H1 (cell line): ENCODE data around the gene TOP2A. TPM values are rescaled to one million over a fixed set of nuclear protein-coding genes. Genes with fewer than 3 reads are reported as not detected.

Experiments used
- BCL11A ChIP-seq, 2 experiments: IDR thresholded peaks; one replicate each; pipeline ENCODE4 v1.6.1; 2011; ENCODE audit warnings: low read depth in 2 of 2, low read length in 2 of 2, mild to moderate bottlenecking in 2 of 2
- CHD1 ChIP-seq: IDR thresholded peaks from 2 replicates; pipeline ENCODE4 v1.6.1; 2012; ENCODE audit warnings: low read depth, low read length, improper control_type of control experiment
- CTBP2 ChIP-seq: IDR thresholded peaks from 2 replicates; pipeline ENCODE4 v1.7.0; 2011; ENCODE audit warnings: borderline replicate concordance, mild to moderate bottlenecking, moderate library complexity, mixed read lengths, low read length; ENCODE audit not compliant: insufficient read depth, insufficient read length
- KDM4A ChIP-seq: IDR thresholded peaks from one replicate; pipeline ENCODE4 v1.7.1; 2012; ENCODE audit warnings: low read depth, mild to moderate bottlenecking, moderate library complexity, low read length, inconsistent platforms; ENCODE audit not compliant: severe bottlenecking
- PHF8 ChIP-seq: fragments of 200-600 bp; sonication (generic); conservative IDR thresholded peaks from 2 replicates; pipeline ENCODE4 v1.7.1; 2012; ENCODE audit warnings: low read depth, mild to moderate bottlenecking, inconsistent platforms, low read length, moderate library complexity
- SAP30 ChIP-seq: fragments of 300-600 bp; sonication (generic); IDR thresholded peaks from 2 replicates; pipeline ENCODE4 v1.7.1; 2012; ENCODE audit warnings: low read length, moderate library complexity, mild to moderate bottlenecking, inconsistent platforms; ENCODE audit not compliant: insufficient read depth, insufficient replicate concordance
- SIRT6 ChIP-seq: IDR thresholded peaks from one replicate; pipeline ENCODE4 v1.7.1; 2012; ENCODE audit warnings: low read length, inconsistent platforms
- TAF1 ChIP-seq: IDR thresholded peaks from 2 replicates; pipeline ENCODE4 v1.6.1; 2011; ENCODE audit warnings: mild to moderate bottlenecking, low read depth, low read length
- TEAD4 ChIP-seq: IDR thresholded peaks from 2 replicates; pipeline ENCODE4 v1.6.1; 2012; ENCODE audit warnings: low read depth, low read length, inconsistent platforms, mixed read lengths
- polyA plus RNA-seq, 7 experiments: library from polyadenylated mRNA; depleted of rRNA in 3 of 7; stranded (reverse) in 5 of 7; unstranded in 2 of 7; fragments of >200 nt in 5 of 7; fragments of 200-250 nt in 2 of 7; gene quantifications; 1 replicate in 5 of 7; 2 replicates in 1 of 7; 4 replicates in 1 of 7; pipeline versions ENCODE4 v1.2.1 to v1.2.3, GENCODE V29; 2011 to 2013; ENCODE audit warnings: missing spikeins in 2 of 7, mixed read lengths in 2 of 7
- total RNA-seq: library from RNA; stranded (reverse); fragmentation: NEBNext Ultra II Directional; extraction: Animal tissue kit (Norgen Biotek cat#: 25700); gene quantifications from 2 replicates; pipeline ENCODE4 v1.2.1, GENCODE V29; 2021

The TOP2A gene
- total and polyA plus RNA-seq, 2 of the 8 experiments (the other 6 are each of a cell fraction or from before 2014, with no cell fraction given): 83.1 to 291 TPM

DNA sequence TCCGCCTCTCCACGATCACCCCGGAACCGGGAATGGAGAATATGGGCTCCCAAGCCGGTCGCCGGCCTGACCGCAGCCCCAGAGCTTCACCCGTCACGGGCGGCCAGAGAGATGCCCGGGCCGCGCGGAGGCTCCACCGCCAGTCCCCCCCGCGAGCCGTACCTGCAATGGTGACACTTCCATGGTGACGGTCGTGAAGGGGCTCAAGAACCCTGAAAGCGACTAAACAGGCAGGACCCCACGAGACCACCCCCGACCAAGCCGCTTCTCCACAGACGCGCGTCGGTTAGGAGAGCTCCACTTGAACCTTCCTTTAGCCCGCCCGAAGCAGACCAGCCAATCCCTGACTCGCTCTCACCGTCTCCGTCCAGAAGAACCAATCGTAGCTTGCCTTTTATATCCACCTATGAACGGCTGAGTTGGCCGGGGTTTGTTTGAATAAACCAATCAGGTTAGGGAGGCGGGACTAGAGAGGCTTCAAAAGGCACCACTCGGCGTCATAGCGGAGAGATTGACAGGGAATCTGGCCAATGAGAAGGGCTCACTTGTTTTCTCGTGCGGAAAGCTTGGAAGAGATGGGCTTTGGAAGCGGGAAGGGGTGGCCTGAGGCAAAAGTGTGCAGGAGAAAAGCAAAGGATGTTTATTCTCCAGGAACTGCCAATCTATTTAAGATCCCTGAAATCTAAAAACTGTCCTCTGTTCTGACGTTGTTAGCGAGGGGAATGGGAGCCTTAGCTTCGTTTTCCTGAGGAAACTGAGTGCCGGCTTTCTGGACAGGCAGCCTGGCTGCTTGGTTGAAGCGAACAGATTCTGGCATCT is at the start of gene TOP2A (continued):
- TF ChIP-seq KDM4A (peak; percentile 80), TAF1 (no peak; the same call in 1 of the 2 replicates), SAP30 (no peak), TEAD4 (no peak), PHF8 (peak; percentile 72), SIRT6 (no peak), CTBP2 (no peak), CHD1 (no peak), BCL11A (IDR thresholded peaks at IDR 0.05; ENCODE audit: low read depth in 2 of 2, low read length in 2 of 2) (no peak)
